GM10248 (cell line): ENCODE data around the gene PRICKLE4.
A peak's percentile ranks its signal among the peaks of the same experiment; 100 is the strongest.

ENCODE experiments used
- CTCF ChIA-PET: fragments of 300-600 bp; sonication (Branson Sonifier 250); formaldehyde crosslinking; extraction: SDS; loops from one replicate; lab custom pipeline; 2021; ENCODE audit warnings: antibody characterized with exemption; lab: Yijun Ruan, JAX
- POLR2A ChIA-PET: fragments of 350-650 bp; sonication (Branson Sonifier 250); formaldehyde crosslinking; extraction: SDS; loops from one replicate; lab custom pipeline; 2020; ENCODE audit warnings: antibody characterized with exemption; lab: Yijun Ruan, JAX
- DNase-seq: peaks from one replicate; pipeline ENCODE4 v3.0.0; 2012; ENCODE audit errors: extremely low spot score
- TF ChIP-seq, protein P1 (sequence below): IDR thresholded peaks from 2 replicates; pipeline ENCODE4 v1.5.1; 2012; ENCODE audit warnings: mild to moderate bottlenecking, low read depth; ENCODE audit errors: extremely low read depth, missing control alignments, control extremely low read depth

Gene PRICKLE4

DNA sequence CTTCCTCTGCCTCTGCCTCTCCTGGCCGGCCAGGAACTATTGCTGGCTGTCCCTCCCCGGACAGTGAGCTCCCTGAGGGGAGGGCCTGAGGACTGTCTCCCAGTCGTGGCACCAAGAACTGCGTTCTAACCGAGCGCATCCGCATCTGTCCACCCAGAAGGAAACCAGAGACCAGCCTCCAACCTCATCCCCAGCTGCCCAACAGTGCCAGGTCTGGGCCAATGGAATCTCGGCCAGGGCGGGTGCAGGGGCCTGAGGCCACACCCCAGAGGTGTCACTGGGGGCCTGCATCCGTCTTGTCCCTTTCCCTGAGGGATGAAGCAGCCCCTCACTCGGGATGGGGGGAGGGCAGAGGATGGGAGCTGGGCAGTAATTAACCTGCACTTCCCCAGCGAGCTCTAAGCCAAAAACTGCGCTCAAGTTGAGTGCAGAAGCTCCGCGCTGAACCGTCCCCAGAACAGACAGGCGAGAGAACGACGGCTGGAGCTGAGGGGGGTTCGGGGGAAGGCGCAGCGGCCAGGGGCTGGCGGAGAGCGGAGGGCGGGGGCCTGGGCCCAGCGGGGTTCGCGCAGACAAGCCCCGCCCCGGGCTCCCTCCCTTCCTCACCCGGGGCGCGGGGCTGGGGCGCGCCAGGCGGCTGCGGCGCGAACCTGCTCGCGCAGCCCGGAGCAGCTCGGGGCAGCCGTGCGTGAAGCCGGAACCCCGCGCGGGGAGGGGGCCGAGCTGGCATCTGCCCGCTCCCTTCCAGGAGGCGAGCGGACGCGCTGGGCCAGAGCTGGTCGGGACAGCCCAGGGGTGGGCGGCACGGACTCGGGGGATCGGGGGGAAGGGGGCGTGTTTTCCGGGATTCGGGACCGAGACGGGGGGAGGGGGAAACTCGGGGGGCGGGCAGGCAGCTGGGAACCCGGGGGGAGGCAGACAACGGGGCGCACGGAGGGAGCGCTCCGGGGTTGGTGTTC, 46.6 kb upstream of the PRICKLE4 start:
- CTCF ChIA-PET: interaction anchor here (0.6 to 18.9 kb wide), 21 partner anchors 8 to 311 kb away, joined by 3 to 264 read pairs (median 4); partner anchors contain the start of genes FRS3, PGC and TOMM6
- TF ChIP-seq, protein P1, sequence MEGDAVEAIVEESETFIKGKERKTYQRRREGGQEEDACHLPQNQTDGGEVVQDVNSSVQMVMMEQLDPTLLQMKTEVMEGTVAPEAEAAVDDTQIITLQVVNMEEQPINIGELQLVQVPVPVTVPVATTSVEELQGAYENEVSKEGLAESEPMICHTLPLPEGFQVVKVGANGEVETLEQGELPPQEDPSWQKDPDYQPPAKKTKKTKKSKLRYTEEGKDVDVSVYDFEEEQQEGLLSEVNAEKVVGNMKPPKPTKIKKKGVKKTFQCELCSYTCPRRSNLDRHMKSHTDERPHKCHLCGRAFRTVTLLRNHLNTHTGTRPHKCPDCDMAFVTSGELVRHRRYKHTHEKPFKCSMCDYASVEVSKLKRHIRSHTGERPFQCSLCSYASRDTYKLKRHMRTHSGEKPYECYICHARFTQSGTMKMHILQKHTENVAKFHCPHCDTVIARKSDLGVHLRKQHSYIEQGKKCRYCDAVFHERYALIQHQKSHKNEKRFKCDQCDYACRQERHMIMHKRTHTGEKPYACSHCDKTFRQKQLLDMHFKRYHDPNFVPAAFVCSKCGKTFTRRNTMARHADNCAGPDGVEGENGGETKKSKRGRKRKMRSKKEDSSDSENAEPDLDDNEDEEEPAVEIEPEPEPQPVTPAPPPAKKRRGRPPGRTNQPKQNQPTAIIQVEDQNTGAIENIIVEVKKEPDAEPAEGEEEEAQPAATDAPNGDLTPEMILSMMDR: no peak
- POLR2A ChIA-PET: interaction anchor here (0.7 to 3.9 kb wide), 7 partner anchors 13 to 400 kb away, joined by 3 to 39 read pairs (median 7); partner anchors contain the start of gene TOMM6
- DNase-seq: peak; percentile 93

DNA sequence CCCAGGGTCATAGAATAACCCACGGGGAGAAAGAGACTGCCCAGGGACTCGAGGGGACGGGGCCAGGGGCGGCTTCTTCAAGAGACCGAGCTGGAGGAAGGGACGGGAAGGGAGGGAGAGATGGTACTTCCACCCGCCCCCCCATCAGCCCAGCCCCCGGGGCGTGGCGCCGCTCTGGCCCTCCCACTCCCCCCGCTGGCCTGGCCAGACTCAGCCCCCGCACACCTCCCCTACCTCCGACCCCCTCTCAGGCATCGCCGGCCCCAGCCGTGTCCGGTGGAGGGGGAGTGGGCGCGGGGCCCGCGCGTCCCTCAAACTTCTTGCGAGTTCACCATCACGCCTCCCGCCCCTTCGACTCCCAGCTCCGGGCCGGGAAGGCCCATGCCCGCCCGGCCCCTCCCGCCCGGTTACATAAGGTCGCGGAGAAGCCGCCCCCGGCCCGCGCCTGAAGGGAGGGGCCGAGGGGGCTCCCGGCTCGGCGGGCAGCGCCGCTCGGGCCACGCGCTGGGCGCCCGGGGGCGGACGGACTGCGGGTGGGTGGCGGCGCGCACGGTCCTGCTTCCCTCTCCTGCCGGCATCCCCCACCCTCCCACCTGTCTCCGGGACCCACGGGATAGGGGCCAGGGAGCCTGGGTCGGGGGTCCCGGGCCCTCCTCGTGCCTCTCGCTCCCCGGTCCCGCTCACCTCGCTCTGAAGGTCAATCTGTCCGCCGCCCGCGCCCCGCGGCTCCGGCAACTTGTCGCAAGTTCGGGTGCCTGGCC, 45.7 kb upstream of the PRICKLE4 start:
- DNase-seq: peak; percentile 85
- ChIA-PET CTCF (interaction anchor here (0.9 to 18.9 kb wide), 15 partner anchors 9 to 310 kb away, joined by 3 to 264 read pairs (median 5); partner anchors contain the start of gene TOMM6), POLR2A (interaction anchor here (1.0 to 3.9 kb wide), 5 partner anchors 14 to 401 kb away, joined by 5 to 39 read pairs (median 20); no protein-coding TSS in a partner anchor)
- TF ChIP-seq, protein P1: no peak

DNA sequence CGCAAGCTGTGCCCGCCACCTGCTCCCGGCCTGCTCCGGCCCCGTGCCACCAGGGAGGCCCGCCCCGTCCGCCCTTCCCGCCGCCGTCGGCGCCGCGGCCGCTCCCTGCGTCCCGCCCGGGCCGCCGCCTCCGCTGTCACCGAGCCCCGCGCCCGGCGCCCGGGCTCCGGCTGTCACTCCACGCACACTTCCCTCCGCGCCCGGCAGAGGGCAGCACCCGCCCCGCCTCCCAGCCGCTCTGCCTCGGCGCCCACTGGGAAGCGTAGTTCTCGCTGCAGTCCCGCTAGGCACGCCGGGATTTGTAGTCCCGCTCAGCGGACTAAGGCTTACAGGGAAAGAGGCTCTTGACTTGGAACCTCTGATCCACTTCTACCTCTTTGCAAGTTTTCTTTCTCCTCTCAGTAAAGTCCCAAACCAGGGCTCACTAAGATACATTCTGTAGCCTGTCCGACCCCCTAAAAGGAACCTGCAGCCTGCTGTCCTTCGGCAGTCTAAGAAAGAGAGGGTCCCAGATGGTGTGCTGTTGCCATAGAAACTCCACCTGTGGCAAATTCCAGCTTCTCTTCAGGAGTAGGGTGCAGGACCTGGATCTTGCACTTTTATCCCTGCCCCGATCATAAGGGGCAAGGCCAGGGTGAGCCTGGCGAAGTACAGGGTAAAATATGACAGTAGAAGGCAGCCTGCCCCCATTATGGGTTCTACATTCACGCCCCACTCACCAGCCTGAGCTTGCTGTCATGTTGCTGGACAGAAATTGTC, 45.0 kb upstream of the PRICKLE4 start, which contains the start of gene TFEB:
TSS of gene TFEB (minus strand) at position 182 of the 759 bp plus-strand sequence. CDS start 44,395 bp downstream, outside the sequence.
- peak; percentile 96 for DNase-seq
- ChIA-PET CTCF (interaction anchor here (0.6 to 18.9 kb wide), 15 partner anchors 10 to 52 kb away, joined by 3 to 264 read pairs (median 4); no protein-coding TSS in a partner anchor), POLR2A (interaction anchor here (3.8 to 3.9 kb wide), 2 partner anchors 14 to 29 kb away, joined by 39 read pairs; no protein-coding TSS in a partner anchor)
- TF ChIP-seq, protein P1: peak; percentile 97

DNA sequence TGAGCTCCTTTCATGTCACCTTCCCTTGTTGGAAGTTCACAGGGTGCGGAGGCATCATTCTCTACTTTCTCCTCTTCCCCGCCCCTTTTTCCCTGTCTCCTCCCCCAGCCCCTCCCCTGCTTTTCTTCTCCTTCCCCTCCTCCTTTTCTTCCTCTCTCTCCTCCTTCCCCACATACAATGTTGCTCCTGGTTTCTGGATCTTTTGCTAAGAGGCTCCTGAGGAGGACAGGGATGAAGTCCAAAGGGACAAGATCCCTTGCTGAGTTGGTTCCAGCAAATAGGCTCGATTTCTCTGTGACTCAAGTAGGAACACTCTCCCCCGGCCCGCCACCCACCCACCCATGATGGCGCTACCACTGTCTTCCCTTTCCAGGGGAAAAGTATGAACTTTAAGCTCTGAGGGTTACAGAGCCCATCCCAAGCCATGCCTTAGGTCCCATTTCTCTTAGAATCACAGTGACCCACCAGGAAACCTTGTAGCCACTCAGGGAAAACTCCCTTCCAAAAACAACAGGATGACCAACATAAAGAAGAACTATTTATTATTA, 44.3 kb upstream of the PRICKLE4 start:
- TF ChIP-seq, protein P1: no peak
- ChIA-PET POLR2A (interaction anchor here (3.8 kb wide), 1 partner anchor 29 kb away, joined by 39 read pairs; no protein-coding TSS in a partner anchor), CTCF (interaction anchor here (0.6 to 18.9 kb wide), 12 partner anchors 10 to 53 kb away, joined by 3 to 264 read pairs (median 4); no protein-coding TSS in a partner anchor)
- DNase-seq: no peak

DNA sequence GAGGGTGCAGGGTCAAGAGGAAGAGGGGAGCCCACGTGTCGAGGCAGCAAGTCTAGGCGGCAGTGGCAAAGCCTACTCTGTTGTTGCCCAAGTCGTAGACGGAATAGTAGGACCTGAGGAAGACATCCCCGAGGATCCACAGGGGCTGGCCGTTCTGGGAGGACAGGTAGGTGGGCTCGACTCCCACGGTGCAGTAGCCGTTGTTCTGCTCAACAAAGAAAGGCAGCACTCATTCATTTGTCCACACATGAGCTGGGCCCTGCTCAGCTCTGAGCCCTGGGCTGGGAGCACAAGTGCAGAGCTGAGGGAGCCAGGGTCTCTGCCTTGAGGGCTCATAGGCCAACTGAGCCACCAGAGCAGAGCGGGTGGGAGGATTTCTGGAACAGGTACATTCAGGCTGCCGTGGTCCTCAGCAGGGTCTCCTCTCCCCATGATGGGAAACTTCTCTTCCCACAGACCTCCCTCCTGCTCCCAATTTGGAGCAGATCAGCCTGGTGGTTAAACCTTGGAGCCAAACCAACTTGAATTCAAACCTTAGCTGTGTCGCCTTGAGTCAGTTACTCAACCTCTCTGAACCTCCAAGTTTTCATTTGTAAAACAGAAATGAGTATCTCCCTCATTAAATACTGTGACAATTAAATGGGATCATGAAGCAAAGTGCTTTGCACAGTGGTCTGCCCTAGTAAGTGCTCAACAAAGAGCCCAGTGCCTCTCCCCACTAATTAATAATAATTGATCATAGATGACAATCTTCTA, 43.6 kb upstream of the PRICKLE4 start:
- no peak for DNase-seq
- TF ChIP-seq, protein P1: no peak
- POLR2A ChIA-PET: no interaction called here
- CTCF ChIA-PET: interaction anchor here (1.0 to 18.9 kb wide), 7 partner anchors 9 to 47 kb away, joined by 3 to 264 read pairs (median 4); no protein-coding TSS in a partner anchor
